Measurements from ENCODE around the gene OR56B4.

DNA sequence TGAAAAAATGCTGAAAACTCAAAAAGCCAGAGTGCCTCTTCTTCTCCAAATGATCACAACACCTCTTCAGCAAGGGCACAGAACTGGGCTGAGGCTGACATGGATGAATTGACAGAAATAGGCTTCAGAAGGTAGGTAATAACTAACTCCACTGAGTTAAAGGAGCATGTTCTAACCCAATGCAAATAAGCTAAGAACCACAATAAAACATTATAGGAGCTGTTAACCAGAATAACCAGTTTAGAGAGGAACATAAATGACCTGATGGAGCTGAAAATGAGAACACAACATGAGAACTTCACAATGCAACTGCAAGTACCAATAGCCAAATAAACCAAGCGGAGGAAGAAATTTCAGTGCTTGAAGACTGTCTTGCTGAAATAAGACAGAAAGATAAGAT lies 9.2 kb downstream of the OR56B4 start:
- TF ChIP-seq, protein P1, sequence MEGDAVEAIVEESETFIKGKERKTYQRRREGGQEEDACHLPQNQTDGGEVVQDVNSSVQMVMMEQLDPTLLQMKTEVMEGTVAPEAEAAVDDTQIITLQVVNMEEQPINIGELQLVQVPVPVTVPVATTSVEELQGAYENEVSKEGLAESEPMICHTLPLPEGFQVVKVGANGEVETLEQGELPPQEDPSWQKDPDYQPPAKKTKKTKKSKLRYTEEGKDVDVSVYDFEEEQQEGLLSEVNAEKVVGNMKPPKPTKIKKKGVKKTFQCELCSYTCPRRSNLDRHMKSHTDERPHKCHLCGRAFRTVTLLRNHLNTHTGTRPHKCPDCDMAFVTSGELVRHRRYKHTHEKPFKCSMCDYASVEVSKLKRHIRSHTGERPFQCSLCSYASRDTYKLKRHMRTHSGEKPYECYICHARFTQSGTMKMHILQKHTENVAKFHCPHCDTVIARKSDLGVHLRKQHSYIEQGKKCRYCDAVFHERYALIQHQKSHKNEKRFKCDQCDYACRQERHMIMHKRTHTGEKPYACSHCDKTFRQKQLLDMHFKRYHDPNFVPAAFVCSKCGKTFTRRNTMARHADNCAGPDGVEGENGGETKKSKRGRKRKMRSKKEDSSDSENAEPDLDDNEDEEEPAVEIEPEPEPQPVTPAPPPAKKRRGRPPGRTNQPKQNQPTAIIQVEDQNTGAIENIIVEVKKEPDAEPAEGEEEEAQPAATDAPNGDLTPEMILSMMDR (IDR thresholded peaks at IDR 0.05), result no peak
- no peak for TF ChIP-seq POLR2AphosphoS5 (IDR thresholded peaks at IDR 0.05)
